ENCODE results near the gene GET4. TPM values are rescaled to one million over a fixed set of nuclear protein-coding genes. Genes with fewer than 3 reads are reported as not detected.

GET4 gene
- polyA plus RNA-seq, 3 donors: 20.1 to 36.8 (median 25.5) TPM

DNA sequence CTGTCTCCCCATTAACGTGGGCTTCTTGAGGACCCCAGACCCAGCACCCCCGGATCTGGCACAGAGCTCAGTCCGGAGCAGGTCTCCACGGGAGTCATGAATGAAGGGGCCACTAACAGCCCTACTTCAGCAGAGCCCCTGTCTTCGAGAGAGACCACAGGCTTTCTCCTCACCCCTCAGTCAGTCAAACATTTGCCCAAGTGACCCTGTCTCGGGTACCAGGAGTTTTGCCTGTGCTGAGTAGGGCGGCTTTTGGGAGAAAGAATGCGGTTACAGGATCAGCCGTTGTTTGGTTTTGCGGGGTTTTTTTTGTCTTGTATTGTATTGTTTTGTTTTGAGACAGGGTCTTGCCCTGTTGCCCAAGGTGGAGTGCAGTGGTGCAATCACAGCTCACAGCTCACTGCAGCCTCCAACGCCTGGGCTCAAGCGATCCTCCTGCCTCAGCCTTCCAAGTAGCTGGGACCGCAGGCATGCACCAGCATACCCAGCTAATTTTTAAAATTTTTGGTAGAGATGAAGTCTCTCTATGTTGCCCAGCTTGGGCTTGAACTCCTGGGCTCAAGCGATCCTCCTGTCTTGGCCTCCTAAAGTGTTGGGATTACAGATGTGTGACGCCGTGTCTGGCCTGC is 61.6 kb downstream of the GET4 start:
- no peak overlapping the region for H3K4me2 ChIP-seq (replicated peaks; ENCODE audit: extremely low read depth, low read length, poor library complexity, severe bottlenecking)
- H3K27me3 ChIP-seq (ENCODE audit: control insufficient read depth in 2 of 2, insufficient read depth in 2 of 2, low read length in 2 of 2): no peaks in the 10 kb centered on the region
- peaks cover 29 to 43% of the 10 kb centered on the region in 2 donors for H3K36me3 ChIP-seq (replicated peaks in 1 of 2; ENCODE audit: control insufficient read depth in 1 of 2, insufficient read depth in 2 of 2, low read length in 2 of 2)
- intact Hi-C loops (cut with micrococcal nuclease): no loop called here
- no peak overlapping the region for H3K27ac ChIP-seq (ENCODE audit: low read depth in 1 of 2, low read length in 2 of 2)
- no peak overlapping the region for H3K4me3 ChIP-seq (replicated peaks in 1 of 3; ENCODE audit: low read depth in 2 of 3, low read length in 3 of 3)
- peak overlapping the region in 5 of 7 donors; percentile 46 to 83 (median 58) for H3K27ac Mint-ChIP-seq
- H3K79me2 ChIP-seq (ENCODE audit: insufficient read depth, low read length): peaks cover 75% of the 10 kb centered on the region
- TF ChIP-seq, protein P1, sequence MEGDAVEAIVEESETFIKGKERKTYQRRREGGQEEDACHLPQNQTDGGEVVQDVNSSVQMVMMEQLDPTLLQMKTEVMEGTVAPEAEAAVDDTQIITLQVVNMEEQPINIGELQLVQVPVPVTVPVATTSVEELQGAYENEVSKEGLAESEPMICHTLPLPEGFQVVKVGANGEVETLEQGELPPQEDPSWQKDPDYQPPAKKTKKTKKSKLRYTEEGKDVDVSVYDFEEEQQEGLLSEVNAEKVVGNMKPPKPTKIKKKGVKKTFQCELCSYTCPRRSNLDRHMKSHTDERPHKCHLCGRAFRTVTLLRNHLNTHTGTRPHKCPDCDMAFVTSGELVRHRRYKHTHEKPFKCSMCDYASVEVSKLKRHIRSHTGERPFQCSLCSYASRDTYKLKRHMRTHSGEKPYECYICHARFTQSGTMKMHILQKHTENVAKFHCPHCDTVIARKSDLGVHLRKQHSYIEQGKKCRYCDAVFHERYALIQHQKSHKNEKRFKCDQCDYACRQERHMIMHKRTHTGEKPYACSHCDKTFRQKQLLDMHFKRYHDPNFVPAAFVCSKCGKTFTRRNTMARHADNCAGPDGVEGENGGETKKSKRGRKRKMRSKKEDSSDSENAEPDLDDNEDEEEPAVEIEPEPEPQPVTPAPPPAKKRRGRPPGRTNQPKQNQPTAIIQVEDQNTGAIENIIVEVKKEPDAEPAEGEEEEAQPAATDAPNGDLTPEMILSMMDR (IDR thresholded peaks at IDR 0.05): no peak
- DNase-seq: no peak
- no peak overlapping the region for H3K9ac ChIP-seq (ENCODE audit: insufficient read depth, low read length, poor library complexity, severe bottlenecking)
- no peaks in the 10 kb centered on the region for H3K27me3 Mint-ChIP-seq (ENCODE audit: low read depth in 3 of 3)
- H3K36me3 Mint-ChIP-seq: peaks cover 34 to 44% of the 10 kb centered on the region in 2 donors
- H2AFZ ChIP-seq (ENCODE audit: insufficient read depth, low read depth, low read length, poor library complexity, severe bottlenecking): no peak overlapping the region
- H4K20me1 ChIP-seq (ENCODE audit: insufficient read depth, low read length): peaks cover 75% of the 10 kb centered on the region
- H3K9me3 Mint-ChIP-seq: peaks cover 0 to 3% (median 0%) of the 10 kb centered on the region in 7 donors
- H3K4me1 ChIP-seq (ENCODE audit: control insufficient read depth in 1 of 2, insufficient read depth in 2 of 2, low read length in 2 of 2): peaks cover 26 to 31% of the 10 kb centered on the region in 2 donors
- peaks cover 29% of the 10 kb centered on the region for H3K4me1 Mint-ChIP-seq
- no peaks in the 10 kb centered on the region for H3K9me3 ChIP-seq (replicated peaks in 1 of 2; ENCODE audit: control insufficient read depth in 1 of 2, insufficient read depth in 1 of 2, low read length in 2 of 2)
- 88% methylated on average over 4 of the region's 16 CpGs for WGBS (ENCODE audit: insufficient coverage)
- H3K4me3 Mint-ChIP-seq: no peak overlapping the region

DNA sequence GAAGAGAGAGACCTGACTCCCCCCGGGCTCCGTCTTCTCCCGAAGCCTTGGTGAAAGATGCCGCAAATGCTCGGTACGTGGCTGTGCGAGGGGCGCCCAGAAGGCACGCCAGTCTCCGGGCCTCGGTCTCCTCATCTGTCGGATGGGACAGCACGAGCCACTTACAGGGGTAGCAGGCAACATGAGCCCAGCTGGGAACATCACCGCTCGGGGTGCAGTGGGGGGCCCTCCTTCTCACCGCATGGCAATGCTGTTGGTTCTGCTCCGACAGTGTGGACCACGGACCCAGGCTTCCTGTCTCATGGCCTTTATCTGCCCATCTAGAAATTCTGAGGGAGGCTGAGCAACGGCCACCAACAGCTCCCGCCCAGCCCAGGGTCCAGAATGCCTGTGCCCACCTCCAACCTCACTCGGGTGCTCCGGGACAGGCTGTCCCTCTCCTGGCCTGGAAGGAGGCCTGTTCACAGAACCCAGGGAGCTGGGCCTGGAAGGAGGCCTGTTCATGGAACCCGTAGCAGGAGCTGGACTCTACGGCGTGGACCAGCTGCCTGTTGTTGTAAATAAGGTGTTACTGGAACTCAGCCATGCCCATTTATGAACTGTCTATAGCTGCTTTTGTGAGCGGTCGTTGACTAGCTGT is 62.3 kb downstream of the GET4 start:
- H3K79me2 ChIP-seq (ENCODE audit: insufficient read depth, low read length): peaks cover 75% of the 10 kb centered on the region
- peaks cover 75% of the 10 kb centered on the region for H4K20me1 ChIP-seq (ENCODE audit: insufficient read depth, low read length)
- intact Hi-C loops (cut with micrococcal nuclease): no loop called here
- H2AFZ ChIP-seq (ENCODE audit: insufficient read depth, low read depth, low read length, poor library complexity, severe bottlenecking): no peak overlapping the region
- H3K9me3 ChIP-seq (replicated peaks in 1 of 2; ENCODE audit: control insufficient read depth in 1 of 2, insufficient read depth in 1 of 2, low read length in 2 of 2): no peaks in the 10 kb centered on the region
- Mint-ChIP-seq H3K4me3 (no peak overlapping the region), H3K36me3 (peaks cover 34 to 44% of the 10 kb centered on the region in 2 donors), H3K27me3 (ENCODE audit: low read depth in 3 of 3) (no peaks in the 10 kb centered on the region), H3K27ac (peak overlapping the region in 4 of 7 donors; percentile 35 to 76 (median 64)), H3K4me1 (peaks cover 29% of the 10 kb centered on the region), H3K9me3 (peaks cover 0 to 3% (median 0%) of the 10 kb centered on the region in 7 donors)
- WGBS (ENCODE audit: insufficient coverage): 97% methylated on average over 23 of the region's 27 CpGs
- H3K27me3 ChIP-seq (ENCODE audit: control insufficient read depth in 2 of 2, insufficient read depth in 2 of 2, low read length in 2 of 2): no peaks in the 10 kb centered on the region
- no peak overlapping the region for H3K4me2 ChIP-seq (replicated peaks; ENCODE audit: extremely low read depth, low read length, poor library complexity, severe bottlenecking)
- H3K27ac ChIP-seq (ENCODE audit: low read depth in 1 of 2, low read length in 2 of 2): no peak overlapping the region
- peaks cover 29 to 40% of the 10 kb centered on the region in 2 donors for H3K36me3 ChIP-seq (replicated peaks in 1 of 2; ENCODE audit: control insufficient read depth in 1 of 2, insufficient read depth in 2 of 2, low read length in 2 of 2)
- DNase-seq: no peak
- no peak overlapping the region for H3K9ac ChIP-seq (ENCODE audit: insufficient read depth, low read length, poor library complexity, severe bottlenecking)
- H3K4me3 ChIP-seq (replicated peaks in 1 of 3; ENCODE audit: low read depth in 2 of 3, low read length in 3 of 3): no peak overlapping the region
- TF ChIP-seq, protein P1 (IDR thresholded peaks at IDR 0.05): no peak
- peaks cover 23 to 27% of the 10 kb centered on the region in 2 donors for H3K4me1 ChIP-seq (ENCODE audit: control insufficient read depth in 1 of 2, insufficient read depth in 2 of 2, low read length in 2 of 2)
